ENCODE data around the gene TOPAZ1.

- TF ChIP-seq SMC3 (IDR thresholded peaks at IDR 0.05) (no peak), EP300 (IDR thresholded peaks at IDR 0.05) (no peak)
Observed at GRCh38 chr3:44297255-44297654, 55.6 kb downstream of the TOPAZ1 start.

Measured in A549 (cell line).